HG02840 (cell line): ENCODE results near the gene FMR1NB.

ENCODE experiments used
- ATAC-seq: cut with Tn5 transposase; IDR thresholded peaks from one replicate; pipeline ENCODE4 v1.9.1; 2021; ENCODE audit warnings: mild to moderate bottlenecking, moderate library complexity, moderate number of reproducible peaks; ENCODE audit not compliant: unreplicated experiment, low FRiP score

FMR1NB gene

GRCh38 chrX:148069759-148070503, 88.8 kb downstream of the FMR1NB start:
- ATAC-seq = no peak

GRCh38 chrX:148070504-148070877, 89.4 kb downstream of the FMR1NB start:
- no peak for ATAC-seq
